GM19468 (cell line): ENCODE measurements around the gene CACNA1A.

ENCODE experiments used
- ATAC-seq: cut with Tn5 transposase; IDR thresholded peaks from one replicate; pipeline ENCODE4 v1.9.1; 2021; ENCODE audit warnings: mild to moderate bottlenecking, moderate library complexity, moderate number of reproducible peaks; ENCODE audit not compliant: unreplicated experiment; ENCODE audit errors: extremely low read depth

CACNA1A gene

GRCh38 chr19:13244920-13245319 is 261.4 kb downstream of the CACNA1A start:
- ATAC-seq = no peak

GRCh38 chr19:13241231-13242104 is 264.8 kb downstream of the CACNA1A start:
- ATAC-seq = no peak

GRCh38 chr19:13240312-13241022 is 265.8 kb downstream of the CACNA1A start:
- no peak for ATAC-seq

GRCh38 chr19:13238891-13239534 is 267.3 kb downstream of the CACNA1A start:
- no peak for ATAC-seq

- no peak for ATAC-seq
These were observed 271.8 kb downstream of the CACNA1A start for GRCh38 chr19:13234518-13234917.

- ATAC-seq = no peak
These were observed 274.6 kb downstream of the CACNA1A start for GRCh38 chr19:13231663-13232062.

GRCh38 chr19:13229246-13229645 is 277.0 kb downstream of the CACNA1A start:
- no peak for ATAC-seq

GRCh38 chr19:13228561-13228960 is 277.7 kb downstream of the CACNA1A start:
- ATAC-seq = no peak

GRCh38 chr19:13226983-13227382 is 279.3 kb downstream of the CACNA1A start:
- ATAC-seq = no peak

- no peak for ATAC-seq
These were observed 280.1 kb downstream of the CACNA1A start for GRCh38 chr19:13225973-13226865.

GRCh38 chr19:13225085-13225484 is 281.2 kb downstream of the CACNA1A start:
- no peak for ATAC-seq

- ATAC-seq = no peak
These were observed 285.4 kb downstream of the CACNA1A start for GRCh38 chr19:13220847-13221246.

- no peak for ATAC-seq
These were observed 290.5 kb downstream of the CACNA1A start for GRCh38 chr19:13215572-13216380.

GRCh38 chr19:13214036-13214730 is 292.1 kb downstream of the CACNA1A start:
- no peak for ATAC-seq

- ATAC-seq = no peak
These were observed 293.4 kb downstream of the CACNA1A start for GRCh38 chr19:13212759-13213330.

- ATAC-seq = no peak
These were observed 294.6 kb downstream of the CACNA1A start for GRCh38 chr19:13211426-13212308.

- no peak for ATAC-seq
These were observed 295.3 kb downstream of the CACNA1A start for GRCh38 chr19:13210941-13211340.
